ENCODE data around the gene YLPM1. TPM values are rescaled to one million over a fixed set of nuclear protein-coding genes. Genes with fewer than 3 reads are reported as not detected.

Gene YLPM1
- total and polyA plus RNA-seq, 2 donors = 23.0 to 153 TPM

DNA sequence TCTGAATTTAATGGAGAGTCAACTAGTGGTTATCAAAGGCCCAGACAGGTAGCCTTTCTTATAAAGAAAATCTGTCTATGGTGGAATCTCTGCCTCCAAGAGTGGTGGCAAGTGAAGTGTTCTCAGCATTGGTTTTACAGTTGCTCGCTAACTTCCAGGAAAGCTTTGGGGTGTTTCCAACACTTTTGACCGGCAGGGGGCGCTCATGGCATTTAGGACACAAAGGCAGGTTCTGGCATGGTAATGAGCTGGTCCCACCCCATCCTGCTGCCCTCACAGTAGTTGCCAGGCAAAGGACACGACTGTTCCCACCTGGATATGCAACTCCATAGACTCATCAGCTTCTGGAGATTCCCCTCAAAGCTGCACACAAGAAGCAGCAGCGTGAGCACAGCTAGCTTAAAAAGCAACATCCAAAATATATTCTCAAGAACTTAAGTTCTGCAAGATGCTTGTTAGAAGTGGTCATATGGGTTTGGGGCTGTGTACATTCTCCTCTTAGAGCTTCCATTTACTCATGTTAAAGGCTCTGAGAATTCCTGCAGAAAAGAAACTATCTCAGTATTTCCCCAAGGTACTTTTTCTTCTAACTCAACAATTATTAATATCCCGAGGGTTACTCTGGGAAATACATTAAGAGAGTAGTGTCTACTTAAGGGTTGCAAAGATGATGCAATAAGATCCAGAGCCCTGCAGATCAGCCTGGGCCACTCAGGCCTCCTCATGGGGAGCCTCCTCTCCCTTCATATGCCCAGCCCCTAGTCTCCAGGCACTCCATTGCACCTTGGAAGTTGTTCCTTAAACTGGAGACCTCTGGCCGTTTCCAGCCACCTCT lies 98.0 kb downstream of the YLPM1 start:
- H3K36me3 ChIP-seq (ENCODE audit: insufficient read depth) = no peaks in the 10 kb centered on the region
- H3K4me1 ChIP-seq (ENCODE audit: insufficient read depth) = no peaks in the 10 kb centered on the region
- peak; percentile 66 for DNase-seq (ENCODE audit: extremely low spot score)
- WGBS = 28% methylated on average over 7 of the region's 7 CpGs
- H3K4me3 ChIP-seq (ENCODE audit: low read depth, low read length) = no peak overlapping the region
- no peak overlapping the region for H3K27ac ChIP-seq (ENCODE audit: low read depth)

GRCh38 chr14:74861734-74862090 lies 98.6 kb downstream of the YLPM1 start:
- no peak overlapping the region for H3K27ac ChIP-seq (ENCODE audit: low read depth)
- H3K4me3 ChIP-seq (ENCODE audit: low read depth, low read length) = no peak overlapping the region
- 77% methylated on average over 3 of the region's 3 CpGs for WGBS
- no peaks in the 10 kb centered on the region for H3K4me1 ChIP-seq (ENCODE audit: insufficient read depth)
- DNase-seq (ENCODE audit: extremely low spot score) = no peak
- no peaks in the 10 kb centered on the region for H3K36me3 ChIP-seq (ENCODE audit: insufficient read depth)

DNA sequence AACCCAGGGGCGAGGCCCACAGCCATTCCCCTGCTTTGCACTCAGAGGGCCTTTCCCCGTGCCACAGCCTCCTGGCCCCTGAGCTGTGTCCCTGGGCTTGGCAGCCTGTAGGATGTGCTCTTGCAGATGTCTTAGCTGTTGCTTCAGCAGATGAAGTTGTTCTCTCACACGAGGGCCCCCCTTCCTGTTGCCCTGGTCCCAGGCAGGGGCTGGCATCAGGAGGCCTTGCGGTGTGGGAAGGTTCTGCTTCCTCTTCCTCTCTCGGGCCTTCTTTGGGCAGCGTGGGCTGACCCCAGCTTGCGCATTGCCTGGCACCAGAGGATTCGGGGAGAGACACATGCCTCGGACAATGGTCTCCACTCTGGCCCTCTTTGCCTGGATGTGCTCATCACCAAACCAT lies 100.2 kb downstream of the YLPM1 start:
- Histone ChIP-seq H3K27ac (ENCODE audit: low read depth) (no peak overlapping the region), H3K4me3 (ENCODE audit: low read depth, low read length) (no peak overlapping the region), H3K4me1 (ENCODE audit: insufficient read depth) (no peaks in the 10 kb centered on the region), H3K36me3 (ENCODE audit: insufficient read depth) (no peaks in the 10 kb centered on the region)
- WGBS = 83% methylated on average over 9 of the region's 9 CpGs
- no peak for DNase-seq (ENCODE audit: extremely low spot score)

DNA sequence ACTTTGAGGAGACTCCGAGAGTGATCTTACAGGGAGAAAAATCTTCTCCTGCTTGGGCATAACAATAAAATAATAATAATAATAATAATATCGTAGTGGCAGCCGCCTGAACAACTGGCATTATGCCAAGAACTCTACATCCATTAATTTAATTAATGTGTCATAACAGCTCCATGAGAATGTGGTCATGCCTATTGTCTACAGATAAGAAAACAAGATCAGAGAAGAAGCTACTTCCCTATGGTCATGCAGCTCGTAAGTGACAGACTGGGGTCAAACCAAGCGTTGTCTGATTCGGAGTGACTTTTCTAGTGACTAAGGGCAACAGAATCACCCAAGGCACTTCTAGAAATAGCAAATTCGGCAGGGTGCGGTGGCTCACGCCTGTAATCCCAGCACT lies 101.1 kb downstream of the YLPM1 start:
- WGBS = 87% methylated on average over 9 of the region's 9 CpGs
- H3K27ac ChIP-seq (ENCODE audit: low read depth) = no peak overlapping the region
- no peak overlapping the region for H3K4me3 ChIP-seq (ENCODE audit: low read depth, low read length)
- no peaks in the 10 kb centered on the region for H3K4me1 ChIP-seq (ENCODE audit: insufficient read depth)
- no peaks in the 10 kb centered on the region for H3K36me3 ChIP-seq (ENCODE audit: insufficient read depth)
- DNase-seq (ENCODE audit: extremely low spot score) = no peak

DNA sequence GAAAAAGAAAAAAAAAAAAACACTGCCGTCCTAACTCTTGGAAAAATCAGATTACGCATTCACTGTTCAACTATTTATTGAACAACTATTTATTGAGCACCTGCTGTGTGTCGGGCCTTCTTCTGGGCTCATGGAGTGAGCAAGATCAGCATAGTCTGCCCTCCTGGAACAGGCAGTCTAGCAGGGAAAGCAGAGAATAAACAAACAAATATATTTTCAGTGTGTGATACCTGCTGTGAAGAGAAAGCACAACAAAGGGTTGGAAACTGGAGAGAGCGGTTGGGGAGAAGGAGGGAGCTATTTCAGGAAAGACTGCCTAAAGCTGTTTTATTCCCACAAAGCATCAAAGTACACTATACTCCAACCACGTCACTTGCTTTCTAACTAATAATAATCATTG lies 102.0 kb downstream of the YLPM1 start:
- H3K4me3 ChIP-seq (ENCODE audit: low read depth, low read length) = no peak overlapping the region
- no peak overlapping the region for H3K27ac ChIP-seq (ENCODE audit: low read depth)
- WGBS = 90% methylated on average over 5 of the region's 5 CpGs
- no peaks in the 10 kb centered on the region for H3K36me3 ChIP-seq (ENCODE audit: insufficient read depth)
- no peak for DNase-seq (ENCODE audit: extremely low spot score)
- no peaks in the 10 kb centered on the region for H3K4me1 ChIP-seq (ENCODE audit: insufficient read depth)

DNA sequence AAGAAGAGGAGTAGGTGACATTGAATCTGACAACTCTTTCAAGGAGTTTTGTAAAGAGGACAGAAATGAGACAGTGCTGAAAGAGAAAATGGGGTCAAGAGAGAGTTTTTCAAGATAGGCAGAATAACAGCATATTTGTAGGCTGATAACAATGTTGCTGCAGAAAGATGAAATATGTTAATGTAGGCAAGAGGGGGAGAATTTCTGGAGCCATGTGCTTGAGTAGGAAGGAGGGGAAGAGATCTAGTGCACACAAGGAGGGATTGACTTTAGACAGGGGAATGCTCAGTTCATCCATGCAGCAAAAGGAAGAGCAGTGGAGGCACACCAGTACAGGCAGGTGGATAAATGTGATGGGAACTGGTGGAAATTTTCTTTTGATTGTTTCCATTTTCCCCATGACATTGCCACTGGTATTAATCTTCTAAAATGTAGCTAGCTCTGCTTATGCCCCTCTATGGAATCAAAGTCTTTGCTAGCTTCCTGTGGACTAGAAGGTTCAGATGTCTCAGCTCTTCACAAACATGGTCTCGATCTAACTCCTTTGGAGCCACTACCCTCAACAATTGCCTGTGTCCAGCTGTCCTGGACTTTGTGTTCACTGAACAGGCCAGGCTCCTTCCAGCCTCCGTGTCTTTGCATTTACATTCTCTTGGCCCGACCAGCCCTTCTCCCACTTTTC lies 103.7 kb downstream of the YLPM1 start:
- no peak overlapping the region for H3K27ac ChIP-seq (ENCODE audit: low read depth)
- 78% methylated on average over 3 of the region's 3 CpGs for WGBS
- no peaks in the 10 kb centered on the region for H3K4me1 ChIP-seq (ENCODE audit: insufficient read depth)
- H3K4me3 ChIP-seq (ENCODE audit: low read depth, low read length) = no peak overlapping the region
- DNase-seq (ENCODE audit: extremely low spot score) = no peak
- H3K36me3 ChIP-seq (ENCODE audit: insufficient read depth) = no peaks in the 10 kb centered on the region

DNA sequence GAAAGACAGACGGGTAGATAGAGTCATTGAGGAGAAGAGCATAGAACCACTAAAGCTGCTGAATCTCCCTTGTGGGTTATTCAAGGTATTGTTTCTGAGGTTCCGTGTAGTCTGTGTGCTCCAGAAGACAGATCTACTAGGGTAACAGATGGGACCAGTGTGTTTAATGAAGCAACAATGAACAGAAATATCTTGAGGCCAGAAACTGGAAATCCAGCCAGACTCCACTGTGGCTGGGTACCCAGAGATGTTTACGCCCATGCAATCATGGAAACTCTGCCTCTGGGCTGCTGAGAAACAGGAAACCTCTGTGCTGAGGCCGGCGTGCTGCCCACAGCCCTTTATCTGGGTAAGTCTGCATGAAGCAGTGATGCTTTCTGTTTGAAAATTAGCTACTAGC lies 104.6 kb downstream of the YLPM1 start:
- WGBS = 42% methylated on average over 5 of the region's 5 CpGs
- H3K27ac ChIP-seq (ENCODE audit: low read depth) = no peak overlapping the region
- no peaks in the 10 kb centered on the region for H3K36me3 ChIP-seq (ENCODE audit: insufficient read depth)
- no peak for DNase-seq (ENCODE audit: extremely low spot score)
- H3K4me1 ChIP-seq (ENCODE audit: insufficient read depth) = no peaks in the 10 kb centered on the region
- H3K4me3 ChIP-seq (ENCODE audit: low read depth, low read length) = no peak overlapping the region

DNA sequence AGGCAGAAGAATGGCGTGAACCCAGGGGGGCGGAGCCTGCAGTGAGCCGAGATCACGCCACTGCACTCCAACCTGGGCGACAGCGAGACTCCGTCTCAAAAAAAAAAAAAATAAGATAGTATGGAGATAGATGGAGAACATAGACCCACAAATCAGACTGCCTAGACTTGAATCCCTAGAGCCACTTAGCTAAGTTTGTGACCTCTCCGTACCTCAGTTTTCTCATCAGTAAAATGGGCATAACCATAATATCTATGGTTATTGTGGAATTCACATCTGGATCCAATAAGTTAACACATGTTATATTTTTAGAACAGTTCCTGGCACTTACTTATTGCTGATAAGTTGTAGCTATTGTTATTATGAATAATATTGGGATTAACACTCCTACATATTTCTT lies 105.6 kb downstream of the YLPM1 start:
- WGBS = 94% methylated on average over 8 of the region's 8 CpGs
- Histone ChIP-seq H3K27ac (ENCODE audit: low read depth) (no peak overlapping the region), H3K4me1 (ENCODE audit: insufficient read depth) (no peaks in the 10 kb centered on the region), H3K4me3 (ENCODE audit: low read depth, low read length) (no peak overlapping the region), H3K36me3 (ENCODE audit: insufficient read depth) (no peaks in the 10 kb centered on the region)
- DNase-seq (ENCODE audit: extremely low spot score) = no peak

DNA sequence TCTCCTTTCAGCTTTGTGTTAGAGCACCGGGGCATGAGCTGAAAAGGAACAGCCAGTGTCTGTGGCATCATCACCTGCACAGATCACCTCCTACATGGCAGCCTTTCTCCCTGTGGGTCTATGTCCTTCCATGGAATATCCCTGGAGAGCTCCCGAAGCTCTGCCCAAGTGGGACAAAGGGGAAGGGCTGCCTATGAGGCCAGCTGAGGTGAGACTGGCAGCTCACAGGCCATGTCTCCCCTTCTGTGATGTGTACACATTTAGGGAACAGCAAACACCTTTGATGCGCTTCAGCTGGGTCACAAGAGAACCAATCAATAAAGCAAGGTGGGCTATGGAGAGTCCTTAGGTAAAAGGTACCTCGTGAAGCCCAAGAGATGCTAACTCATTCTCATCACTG lies 108.7 kb downstream of the YLPM1 start:
- WGBS = 89% methylated on average over 4 of the region's 4 CpGs
- H3K36me3 ChIP-seq (ENCODE audit: insufficient read depth) = no peaks in the 10 kb centered on the region
- no peak for DNase-seq (ENCODE audit: extremely low spot score)
- no peak overlapping the region for H3K4me3 ChIP-seq (ENCODE audit: low read depth, low read length)
- H3K27ac ChIP-seq (ENCODE audit: low read depth) = no peak overlapping the region
- no peaks in the 10 kb centered on the region for H3K4me1 ChIP-seq (ENCODE audit: insufficient read depth)

DNA sequence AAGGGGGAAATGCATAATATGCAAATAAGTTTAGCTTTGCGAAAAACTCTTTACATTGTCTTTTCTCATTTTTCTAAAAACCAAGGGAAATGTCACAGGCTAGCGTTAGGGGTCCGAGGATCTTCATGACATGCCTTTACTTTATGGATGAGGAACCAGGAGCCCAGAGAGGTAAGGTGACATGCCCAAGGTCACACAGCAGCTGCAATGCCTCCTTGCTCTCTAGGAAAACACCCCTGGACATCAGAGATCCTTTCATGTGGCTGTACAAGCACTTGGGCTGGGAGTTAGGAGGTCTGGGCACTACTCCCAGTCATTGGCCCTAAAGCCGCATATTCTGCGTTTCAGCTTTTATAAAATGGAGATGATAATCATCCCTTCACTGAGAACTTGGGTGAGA lies 112.1 kb downstream of the YLPM1 start:
- H3K36me3 ChIP-seq (ENCODE audit: insufficient read depth) = no peaks in the 10 kb centered on the region
- no peak overlapping the region for H3K4me3 ChIP-seq (ENCODE audit: low read depth, low read length)
- H3K4me1 ChIP-seq (ENCODE audit: insufficient read depth) = no peaks in the 10 kb centered on the region
- DNase-seq (ENCODE audit: extremely low spot score) = no peak
- WGBS = 97% methylated on average over 5 of the region's 5 CpGs
- H3K27ac ChIP-seq (ENCODE audit: low read depth) = no peak overlapping the region

GRCh38 chr14:74875941-74876913 lies 113.1 kb downstream of the YLPM1 start, which contains the start of gene PROX2:
Gene PROX2, minus strand, starts transcription at chr14:74876145. Its CDS starts 12,311 bp downstream, at chr14:74863834.
- Histone ChIP-seq H3K27ac (ENCODE audit: low read depth) (no peak within 1 kb of the TSS), H3K36me3 (ENCODE audit: insufficient read depth) (no peaks in the 10 kb centered on the region), H3K4me1 (ENCODE audit: insufficient read depth) (no peaks in the 10 kb centered on the region), H3K4me3 (ENCODE audit: low read depth, low read length) (no peak within 1 kb of the TSS)
- 55% methylated on average over 13 of the region's 13 CpGs for WGBS
- no peak for DNase-seq (ENCODE audit: extremely low spot score)

DNA sequence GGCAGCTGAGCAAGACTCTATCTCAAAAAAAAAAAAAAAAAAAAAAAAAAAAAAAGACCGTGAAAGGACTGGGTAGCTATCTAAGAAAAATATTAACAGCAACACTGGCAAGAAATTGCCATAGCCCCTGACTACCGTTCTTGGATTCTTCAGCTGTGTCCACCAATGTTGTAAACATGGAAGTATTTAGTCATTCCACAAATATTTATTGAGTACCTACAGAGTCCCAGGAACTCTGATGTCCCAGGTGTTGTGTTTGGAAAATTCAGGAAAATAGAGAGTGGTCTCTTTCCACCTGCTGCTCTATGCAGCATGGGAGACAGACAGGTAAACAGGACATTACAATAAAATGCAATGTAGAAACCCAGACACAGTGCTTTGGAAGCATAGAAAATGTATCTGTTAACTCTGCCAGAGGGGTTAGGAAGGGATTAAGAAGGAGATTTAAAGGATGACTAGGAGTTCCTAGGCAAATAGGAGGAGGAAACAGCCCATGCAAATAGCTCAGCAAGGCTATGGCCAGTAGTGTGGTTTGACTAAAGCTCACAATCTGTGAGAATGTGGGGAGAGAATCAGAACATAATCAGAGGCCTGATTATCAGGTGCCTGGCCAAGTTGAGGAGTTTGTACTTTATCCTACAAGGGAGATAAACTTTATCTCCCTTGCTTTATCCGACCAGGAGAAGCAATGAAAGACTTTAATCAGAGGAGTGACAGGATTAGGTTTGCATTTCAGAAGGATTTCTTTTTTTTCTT lies 116.5 kb downstream of the YLPM1 start:
- Histone ChIP-seq H3K36me3 (ENCODE audit: insufficient read depth) (no peaks in the 10 kb centered on the region), H3K27ac (ENCODE audit: low read depth) (no peak overlapping the region), H3K4me3 (ENCODE audit: low read depth, low read length) (no peak overlapping the region), H3K4me1 (ENCODE audit: insufficient read depth) (peaks cover 2% of the 10 kb centered on the region)
- 43% methylated on average over 3 of the region's 3 CpGs for WGBS
- DNase-seq (ENCODE audit: extremely low spot score) = no peak

Measured in urinary bladder (tissue), 4 donors.